Large intestine (tissue), 3 donors: ENCODE data around the gene SGCA. TPM values are rescaled to one million over a fixed set of nuclear protein-coding genes. Genes with fewer than 3 reads are reported as not detected.

Source experiments
- DNase-seq, 2 donors: peaks; one replicate each; pipeline versions ENCODE4 v3.0.0 to v3.0.0-alpha.2; 2013
- H3K27ac ChIP-seq: one replicate; pipeline ENCODE4 v1.5.1; 2013; ENCODE audit warnings: low read length
- H3K27me3 ChIP-seq: 2 replicates; pipeline ENCODE4 v1.6.1; 2013; ENCODE audit warnings: low read length; ENCODE audit not compliant: control insufficient read depth, insufficient read depth
- H3K36me3 ChIP-seq: 2 replicates; pipeline ENCODE4 v1.6.1; 2013; ENCODE audit warnings: low read length; ENCODE audit not compliant: control insufficient read depth, insufficient read depth
- H3K4me1 ChIP-seq: one replicate; pipeline ENCODE4 v1.6.1; 2013; ENCODE audit warnings: low read length; ENCODE audit not compliant: control insufficient read depth, insufficient read depth
- H3K4me3 ChIP-seq: one replicate; pipeline ENCODE4 v1.5.1; 2013; ENCODE audit warnings: low read length
- H3K9me3 ChIP-seq: one replicate; pipeline ENCODE4 v1.6.1; 2013; ENCODE audit warnings: mild to moderate bottlenecking, low read depth, low read length, moderate library complexity; ENCODE audit not compliant: control insufficient read depth
- WGBS: methylation state at CpG from one replicate; pipeline ENCODE4 v1.1.5; 2013; ENCODE audit warnings: low lambda C conversion rate; ENCODE audit not compliant: insufficient coverage; 5-methylcytosine and 5-hydroxymethylcytosine counted together
- polyA plus RNA-seq: library from polyadenylated mRNA; unstranded; fragments of 120-200 nt; gene quantifications from one replicate; pipeline ENCODE4 v1.2.1, GENCODE V29; 2013

The SGCA gene
- polyA plus RNA-seq, 1 donor, result 1.2 TPM

GRCh38 chr17:50144355-50144754 lies 21.4 kb upstream of the SGCA start:
- Histone ChIP-seq H3K9me3 (peaks cover 3% of the 10 kb centered on the region), H3K4me1 (peaks cover 43% of the 10 kb centered on the region), H3K27ac (no peak overlapping the region), H3K36me3 (peaks cover 70% of the 10 kb centered on the region), H3K4me3 (no peak overlapping the region), H3K27me3 (no peaks in the 10 kb centered on the region)
- WGBS, result 100% methylated on average over 1 of the region's 6 CpGs
- DNase-seq, result no peak

- Histone ChIP-seq H3K27me3 (no peaks in the 10 kb centered on the region), H3K27ac (peak overlapping the region; percentile 3), H3K4me3 (no peak overlapping the region), H3K4me1 (peaks cover 43% of the 10 kb centered on the region), H3K9me3 (peaks cover 3% of the 10 kb centered on the region), H3K36me3 (peaks cover 65% of the 10 kb centered on the region)
- WGBS, result no CpG with 5 or more reads among the region's 16 CpGs
- DNase-seq, result peak; percentile 46 to 59
These were observed 20.8 kb upstream of the SGCA start for GRCh38 chr17:50144845-50145531.

- WGBS, result no CpG with 5 or more reads among the region's 11 CpGs
- Histone ChIP-seq H3K27me3 (no peaks in the 10 kb centered on the region), H3K36me3 (peaks cover 58% of the 10 kb centered on the region), H3K27ac (no peak overlapping the region), H3K4me3 (no peak overlapping the region), H3K4me1 (peaks cover 43% of the 10 kb centered on the region), H3K9me3 (no peaks in the 10 kb centered on the region)
- no peak for DNase-seq
These were observed 20.1 kb upstream of the SGCA start for GRCh38 chr17:50145532-50146229.

GRCh38 chr17:50146230-50146926 lies 19.4 kb upstream of the SGCA start:
- Histone ChIP-seq H3K4me1 (peaks cover 46% of the 10 kb centered on the region), H3K36me3 (peaks cover 51% of the 10 kb centered on the region), H3K9me3 (no peaks in the 10 kb centered on the region), H3K4me3 (no peak overlapping the region), H3K27ac (no peak overlapping the region), H3K27me3 (no peaks in the 10 kb centered on the region)
- no peak for DNase-seq
- no CpG with 5 or more reads among the region's 10 CpGs for WGBS

GRCh38 chr17:50146927-50147665 lies 18.7 kb upstream of the SGCA start:
- no CpG with 5 or more reads among the region's 15 CpGs for WGBS

GRCh38 chr17:50147841-50148225 lies 18.0 kb upstream of the SGCA start:
- Histone ChIP-seq H3K4me3 (peak overlapping the region; percentile 87), H3K27me3 (no peaks in the 10 kb centered on the region), H3K4me1 (peaks cover 54% of the 10 kb centered on the region), H3K9me3 (no peaks in the 10 kb centered on the region), H3K27ac (peak overlapping the region; percentile 54), H3K36me3 (peaks cover 36% of the 10 kb centered on the region)
- no CpG with 5 or more reads among the region's 5 CpGs for WGBS
- DNase-seq, result peak; percentile 69 to 79

More at GRCh38 chr17:50146927-50147665, 18.7 kb upstream of the SGCA start:
- Histone ChIP-seq H3K27me3 (no peaks in the 10 kb centered on the region), H3K36me3 (peaks cover 44% of the 10 kb centered on the region), H3K4me1 (peaks cover 48% of the 10 kb centered on the region), H3K9me3 (no peaks in the 10 kb centered on the region), H3K4me3 (peak overlapping the region; percentile 87), H3K27ac (peak overlapping the region; percentile 20)
- no peak for DNase-seq

- Histone ChIP-seq H3K9me3 (no peaks in the 10 kb centered on the region), H3K36me3 (peaks cover 30% of the 10 kb centered on the region), H3K4me3 (peak overlapping the region; percentile 87), H3K27me3 (no peaks in the 10 kb centered on the region), H3K4me1 (peaks cover 54% of the 10 kb centered on the region), H3K27ac (peak overlapping the region; percentile 54)
- no CpG with 5 or more reads among the region's 25 CpGs for WGBS
- peak; percentile 47 to 72 for DNase-seq
These were observed 17.3 kb upstream of the SGCA start for GRCh38 chr17:50148226-50149090.

GRCh38 chr17:50149091-50149416 lies 16.8 kb upstream of the SGCA start:
- Histone ChIP-seq H3K9me3 (no peaks in the 10 kb centered on the region), H3K36me3 (peaks cover 24% of the 10 kb centered on the region), H3K4me1 (peaks cover 53% of the 10 kb centered on the region), H3K4me3 (peak overlapping the region; percentile 87), H3K27me3 (no peaks in the 10 kb centered on the region), H3K27ac (no peak overlapping the region)
- no CpG with 5 or more reads among the region's 30 CpGs for WGBS
- no peak for DNase-seq

GRCh38 chr17:50149417-50150353 lies 16.1 kb upstream of the SGCA start:
- WGBS, result no CpG with 5 or more reads among the region's 123 CpGs
- no peaks in the 10 kb centered on the region for H3K9me3 ChIP-seq
- peaks cover 47% of the 10 kb centered on the region for H3K4me1 ChIP-seq
- peaks cover 18% of the 10 kb centered on the region for H3K36me3 ChIP-seq
- H3K27ac ChIP-seq, result no peak overlapping the region
- no peaks in the 10 kb centered on the region for H3K27me3 ChIP-seq
- DNase-seq, result peak; percentile 40 to 79
- H3K4me3 ChIP-seq, result peak overlapping the region; percentile 87
